Heart left ventricle (tissue), 16 donors: ENCODE measurements around the gene BICC1. TPM values are rescaled to one million over a fixed set of nuclear protein-coding genes. Genes with fewer than 3 reads are reported as not detected.

ENCODE experiments used
- ATAC-seq, 4 donors: fragments of 200-7000 bp; cut with Tn5 transposase; one replicate each; pipeline ENCODE4 v1.9.1; 2020 to 2022; ENCODE audit warnings: moderate library complexity in 4 of 4, mild to moderate bottlenecking in 3 of 4, moderate number of reproducible peaks in 1 of 4
- DNase-seq, 5 donors: peaks; one replicate each; pipeline ENCODE4 v3.0.0-alpha.2; 2020
- H3K27ac ChIP-seq, 12 donors: fragments of 200-600 bp; sonication (generic) in 4 of 12; one replicate each; pipeline versions ENCODE4 v1.5.0 to v1.8.0; 2016 to 2022; ENCODE audit warnings: mild to moderate bottlenecking in 2 of 12
- H3K27me3 ChIP-seq, 9 donors: fragments of 200-600 bp; sonication (generic) in 2 of 9; one replicate each; pipeline versions ENCODE4 v1.5.1 to v1.8.0; 2016 to 2022; ENCODE audit warnings: mild to moderate bottlenecking in 3 of 9
- H3K36me3 ChIP-seq, 9 donors: fragments of 200-600 bp; sonication (generic) in 2 of 9; one replicate each; pipeline versions ENCODE4 v1.5.0 to v1.8.0; 2018 to 2022; ENCODE audit warnings: mild to moderate bottlenecking in 2 of 9
- H3K4me1 ChIP-seq, 12 donors: fragments of 200-600 bp; sonication (generic) in 4 of 12; one replicate each; pipeline versions ENCODE4 v1.5.0 to v1.8.0; 2016 to 2022; ENCODE audit warnings: mild to moderate bottlenecking in 3 of 12
- H3K4me3 ChIP-seq, 12 donors: fragments of 200-600 bp; sonication (generic) in 4 of 12; one replicate each; pipeline versions ENCODE4 v1.5.0 to v1.8.0; 2017 to 2022; ENCODE audit warnings: mild to moderate bottlenecking in 9 of 12, moderate library complexity in 4 of 12
- H3K9me3 ChIP-seq, 12 donors: fragments of 200-600 bp; sonication (generic) in 4 of 12; one replicate each; pipeline versions ENCODE4 v1.5.0 to v1.8.0; 2016 to 2022; ENCODE audit warnings: mild to moderate bottlenecking in 1 of 12
- POLR2A ChIP-seq, 2 donors: fragments of 450-650 bp; IDR thresholded peaks; one replicate each; pipeline ENCODE4 v1.6.1; 2017; ENCODE audit warnings: antibody characterized with exemption in 2 of 2, mild to moderate bottlenecking in 2 of 2, moderate library complexity in 2 of 2
- WGBS, 4 donors: extraction: QIAGEN DNeasy Blood & Tissue Kit in 2 of 4; methylation state at CpG; one replicate each; pipeline versions ENCODE4 v1.1.5 to v1.1.7; 2013 to 2018; 5-methylcytosine and 5-hydroxymethylcytosine counted together
- intact Hi-C, 10 donors: fragments of 100-400 bp; cut with DNase I; formaldehyde crosslinking; loops; one replicate each; pipeline versions ENCODE4 v1.11.1 to v1.14.2; 2022
- polyA plus RNA-seq, 2 donors: library from polyadenylated mRNA; stranded (reverse); fragments of 200-250 nt; gene quantifications; one replicate each; pipeline ENCODE4 v1.2.3, GENCODE V29; 2013
- total RNA-seq, 9 donors: library from RNA; depleted of rRNA in 2 of 9; stranded (reverse); fragments of >200 nt in 2 of 9; fragmentation: NEBNext Ultra II Directional in 3 of 9; extraction: Animal tissue kit (Norgen Biotek cat#: 25700) in 3 of 9; gene quantifications; one replicate each; pipeline versions ENCODE4 v1.1.0 to v1.2.4, GENCODE V29; 2016 to 2023
- TF ChIP-seq, protein P1 (sequence below), 12 donors: fragments of 200-600 bp; sonication (generic) in 4 of 12; IDR thresholded peaks; one replicate each; pipeline versions ENCODE4 v1.5.0 to v1.8.0; 2018 to 2022; ENCODE audit warnings: antibody characterized with exemption in 12 of 12, mild to moderate bottlenecking in 5 of 12
- donor health status: ischemic (EF 13 %, LVEDD 7.1; RV severe dilation, severe dysfunction).
- donor health status: healthy with polysubstance abuse.
- donor health status: DM: no; HTN: yes; CAD: no.
- donor health status: DM: no; HTN: no; CAD: no.
- donor health status: ischemic (EF 25% LVEDD 6.9; RV normal size, moderate dysfunction).
- donor health status: ischemic (EF 25% LVEDD 5.7; RV mildly dilated, moderate dysfunction).
- donor health status: healthy.
- donor health status: DM: yes; HTN: yes; CAD: no.
- donor health status: ischemic (EF 35%, LVEDD 5.7; RV mildly dilated, moderate dysfunction).
- donor health status: nonischemic (EF 11% LVEDD 7.7; RV severe dilation, severe dysfunction).
- donor health status: DM: yes; HTN: yes; CAD: no.
- donor health status: PGD.
- donor health status: ischemic (EF 29% LVEDD 5.4; RV normal size, mild dysfunction).
- donor health status: nonischemic (EF 23%, LVEDD 6.1; RV moderate dilation, normal function).

BICC1 gene
- total and polyA plus RNA-seq, 11 donors, result 1.6 to 18.7 (median 4.8) TPM

DNA sequence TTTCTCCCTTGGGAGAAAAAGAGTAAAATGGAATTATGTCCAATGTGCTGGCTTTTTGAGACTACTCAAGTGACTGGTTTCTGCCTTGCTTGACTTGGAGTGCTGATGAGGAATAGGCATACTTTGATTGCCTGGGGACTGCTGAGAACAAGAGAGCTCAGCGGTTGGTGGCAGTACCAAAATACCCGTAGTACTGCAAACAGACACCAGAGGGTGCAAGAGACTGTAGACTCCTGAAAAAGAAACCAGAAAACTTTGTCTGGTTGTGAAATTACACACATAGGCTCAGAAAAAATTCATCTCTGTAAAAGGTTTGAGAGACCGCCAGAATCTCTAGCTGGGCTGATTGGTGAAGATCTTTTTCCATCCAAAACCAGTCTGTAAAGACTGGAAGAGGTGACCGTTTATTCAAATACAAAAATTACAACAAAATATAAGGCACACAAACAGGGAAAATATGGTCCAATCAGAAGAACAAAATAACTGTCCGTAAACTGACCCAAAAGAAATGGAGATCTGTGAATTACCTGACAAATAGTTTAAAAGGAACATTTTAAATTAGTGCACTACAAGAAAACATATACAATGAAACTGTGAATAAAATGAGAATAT is 18.5 kb downstream of the BICC1 start:
- WGBS, 4 donors, result 48 to 51% (median 48%) methylated on average over 5 of the region's 5 CpGs

GRCh38 chr10:58535311-58535710 is 22.6 kb downstream of the BICC1 start:
- H3K4me3 ChIP-seq, result no peak overlapping the region
- peaks cover 0 to 99% (median 14%) of the 10 kb centered on the region in 12 donors for H3K9me3 ChIP-seq
- H3K36me3 ChIP-seq, result no peaks in the 10 kb centered on the region
- no peaks in the 10 kb centered on the region for H3K27me3 ChIP-seq
- intact Hi-C loops, result loop anchor here in 1 of 10 donors (10.0 kb wide), 1 partner anchor 109 kb away; no protein-coding TSS in a partner anchor
- no peak for DNase-seq
- no peak for ATAC-seq
- WGBS, 4 donors, result 85 to 92% (median 88%) methylated on average over 3 of the region's 3 CpGs
- H3K27ac ChIP-seq, result no peak overlapping the region
- H3K4me1 ChIP-seq, result no peaks in the 10 kb centered on the region
- no peak for TF ChIP-seq POLR2A (IDR thresholded peaks at IDR 0.05)
- TF ChIP-seq, protein P1, sequence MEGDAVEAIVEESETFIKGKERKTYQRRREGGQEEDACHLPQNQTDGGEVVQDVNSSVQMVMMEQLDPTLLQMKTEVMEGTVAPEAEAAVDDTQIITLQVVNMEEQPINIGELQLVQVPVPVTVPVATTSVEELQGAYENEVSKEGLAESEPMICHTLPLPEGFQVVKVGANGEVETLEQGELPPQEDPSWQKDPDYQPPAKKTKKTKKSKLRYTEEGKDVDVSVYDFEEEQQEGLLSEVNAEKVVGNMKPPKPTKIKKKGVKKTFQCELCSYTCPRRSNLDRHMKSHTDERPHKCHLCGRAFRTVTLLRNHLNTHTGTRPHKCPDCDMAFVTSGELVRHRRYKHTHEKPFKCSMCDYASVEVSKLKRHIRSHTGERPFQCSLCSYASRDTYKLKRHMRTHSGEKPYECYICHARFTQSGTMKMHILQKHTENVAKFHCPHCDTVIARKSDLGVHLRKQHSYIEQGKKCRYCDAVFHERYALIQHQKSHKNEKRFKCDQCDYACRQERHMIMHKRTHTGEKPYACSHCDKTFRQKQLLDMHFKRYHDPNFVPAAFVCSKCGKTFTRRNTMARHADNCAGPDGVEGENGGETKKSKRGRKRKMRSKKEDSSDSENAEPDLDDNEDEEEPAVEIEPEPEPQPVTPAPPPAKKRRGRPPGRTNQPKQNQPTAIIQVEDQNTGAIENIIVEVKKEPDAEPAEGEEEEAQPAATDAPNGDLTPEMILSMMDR (IDR thresholded peaks at IDR 0.05), result no peak

More for the DNA sequence above, 18.5 kb downstream of the BICC1 start:
- no peaks in the 10 kb centered on the region for H3K36me3 ChIP-seq
- ATAC-seq (no peak), DNase-seq (peak in 3 of 5 donors; percentile 21 to 37 (median 26))
- no peaks in the 10 kb centered on the region for H3K27me3 ChIP-seq
- no peaks in the 10 kb centered on the region for H3K4me1 ChIP-seq
- TF ChIP-seq POLR2A (IDR thresholded peaks at IDR 0.05), result no peak
- TF ChIP-seq, protein P1 (IDR thresholded peaks at IDR 0.05), result peak; percentile 44 to 73 (median 59)
- no peak overlapping the region for H3K27ac ChIP-seq
- intact Hi-C loops, result loop anchor here in 3 of 10 donors (5.0 to 10.0 kb wide), 3 partner anchors 111 to 126 kb away; no protein-coding TSS in a partner anchor
- no peak overlapping the region for H3K4me3 ChIP-seq
- peaks cover 0 to 61% (median 12%) of the 10 kb centered on the region in 12 donors for H3K9me3 ChIP-seq

- H3K36me3 ChIP-seq, result no peaks in the 10 kb centered on the region
- DNase-seq (no peak), ATAC-seq (no peak)
- no peak for TF ChIP-seq POLR2A (IDR thresholded peaks at IDR 0.05)
- TF ChIP-seq, protein P1 (IDR thresholded peaks at IDR 0.05), result no peak
- no peak overlapping the region for H3K27ac ChIP-seq
- H3K9me3 ChIP-seq, result peaks cover 0 to 22% (median 0%) of the 10 kb centered on the region in 12 donors
- intact Hi-C loops, result loop anchor here in 1 of 10 donors (10.0 kb wide), 1 partner anchor 92 kb away; no protein-coding TSS in a partner anchor
- no peaks in the 10 kb centered on the region for H3K27me3 ChIP-seq
- H3K4me3 ChIP-seq, result no peak overlapping the region
- H3K4me1 ChIP-seq, result peaks cover 0 to 23% (median 0%) of the 10 kb centered on the region in 12 donors
These were observed 30.5 kb downstream of the BICC1 start for GRCh38 chr10:58543141-58543540.

- Histone ChIP-seq H3K36me3 (no peaks in the 10 kb centered on the region), H3K27me3 (no peaks in the 10 kb centered on the region), H3K4me1 (peaks cover 0 to 23% (median 0%) of the 10 kb centered on the region in 12 donors), H3K27ac (no peak overlapping the region), H3K4me3 (no peak overlapping the region), H3K9me3 (peaks cover 0 to 12% (median 0%) of the 10 kb centered on the region in 12 donors)
- DNase-seq (no peak), ATAC-seq (no peak)
- 64 to 80% (median 73%) methylated on average over 1 of the region's 1 CpG for WGBS, 4 donors
- intact Hi-C loops, result loop anchor here in 1 of 10 donors (10.0 kb wide), 1 partner anchor 91 kb away; no protein-coding TSS in a partner anchor
- TF ChIP-seq POLR2A (IDR thresholded peaks at IDR 0.05), result no peak
These were observed 31.5 kb downstream of the BICC1 start for GRCh38 chr10:58544135-58544534.
